ENCODE data around the gene TBC1D2B. TPM values are rescaled to one million over a fixed set of nuclear protein-coding genes. Genes with fewer than 3 reads are reported as not detected.

Gene TBC1D2B
- total RNA-seq, 4 donors from 2014 or later: 4.7 to 9.6 (median 8.1) TPM

DNA sequence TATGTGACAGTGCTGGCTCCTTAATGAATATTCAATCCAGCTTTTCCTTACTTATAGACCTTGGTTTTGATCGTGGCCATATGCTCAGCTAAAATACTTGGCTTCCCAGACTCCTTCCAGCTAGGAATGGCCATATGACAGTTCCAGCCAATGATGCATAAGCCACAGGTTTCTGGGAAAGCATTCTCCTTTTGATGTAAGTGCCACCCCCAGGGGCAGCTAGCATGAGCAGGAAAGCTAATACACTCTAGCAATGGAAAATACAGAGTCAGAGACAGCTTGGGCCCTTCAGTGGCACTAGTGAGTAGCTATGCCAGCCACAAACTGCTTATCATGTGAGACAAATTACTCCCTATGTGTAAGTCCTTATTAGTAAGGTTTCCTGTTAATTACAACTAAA is 26.7 kb downstream of the TBC1D2B start:
- no peak for DNase-seq
- ATAC-seq: no peak
- intact Hi-C loops (cut with DNase I; ENCODE audit: low total_unique reads): no loop called here
- TF ChIP-seq, protein P1, sequence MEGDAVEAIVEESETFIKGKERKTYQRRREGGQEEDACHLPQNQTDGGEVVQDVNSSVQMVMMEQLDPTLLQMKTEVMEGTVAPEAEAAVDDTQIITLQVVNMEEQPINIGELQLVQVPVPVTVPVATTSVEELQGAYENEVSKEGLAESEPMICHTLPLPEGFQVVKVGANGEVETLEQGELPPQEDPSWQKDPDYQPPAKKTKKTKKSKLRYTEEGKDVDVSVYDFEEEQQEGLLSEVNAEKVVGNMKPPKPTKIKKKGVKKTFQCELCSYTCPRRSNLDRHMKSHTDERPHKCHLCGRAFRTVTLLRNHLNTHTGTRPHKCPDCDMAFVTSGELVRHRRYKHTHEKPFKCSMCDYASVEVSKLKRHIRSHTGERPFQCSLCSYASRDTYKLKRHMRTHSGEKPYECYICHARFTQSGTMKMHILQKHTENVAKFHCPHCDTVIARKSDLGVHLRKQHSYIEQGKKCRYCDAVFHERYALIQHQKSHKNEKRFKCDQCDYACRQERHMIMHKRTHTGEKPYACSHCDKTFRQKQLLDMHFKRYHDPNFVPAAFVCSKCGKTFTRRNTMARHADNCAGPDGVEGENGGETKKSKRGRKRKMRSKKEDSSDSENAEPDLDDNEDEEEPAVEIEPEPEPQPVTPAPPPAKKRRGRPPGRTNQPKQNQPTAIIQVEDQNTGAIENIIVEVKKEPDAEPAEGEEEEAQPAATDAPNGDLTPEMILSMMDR (IDR thresholded peaks at IDR 0.05 in 4 of 5, conservative IDR thresholded peaks at IDR 0.05 in 1 of 5): no peak
- no peak for TF ChIP-seq POLR2A (IDR thresholded peaks at IDR 0.05)
- peaks cover 32 to 62% of the 10 kb centered on the region in 2 donors for H3K4me1 ChIP-seq
- no peak overlapping the region for H3K27ac ChIP-seq
- H3K9me3 ChIP-seq: no peaks in the 10 kb centered on the region
- no peak overlapping the region for H3K4me3 ChIP-seq
- no peaks in the 10 kb centered on the region for H3K27me3 ChIP-seq
- in situ Hi-C loops (cut with MboI; ENCODE audit: low sequenced_read_pairs in 4 of 4): no loop called here
- H3K36me3 ChIP-seq: no peaks in the 10 kb centered on the region

DNA sequence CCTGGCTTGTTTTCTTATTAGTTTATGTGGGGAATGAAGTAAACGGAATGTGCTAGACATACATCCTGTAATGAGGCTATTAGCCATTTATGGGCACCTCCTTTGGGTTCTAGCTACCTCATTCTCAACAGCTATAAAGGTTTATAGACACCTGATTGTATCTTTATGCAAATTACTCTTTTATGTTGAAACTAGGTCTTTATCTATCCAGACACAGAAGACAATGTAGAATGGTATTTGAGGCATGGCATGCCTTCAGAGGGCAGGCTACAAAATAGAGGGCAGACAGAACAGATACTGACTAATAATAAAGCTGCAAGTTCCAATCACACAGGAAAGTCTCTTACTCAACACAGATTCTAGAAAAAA is 27.1 kb downstream of the TBC1D2B start:
- no peak for DNase-seq
- no peak for ATAC-seq
- Histone ChIP-seq H3K36me3 (no peaks in the 10 kb centered on the region), H3K4me1 (peaks cover 29 to 57% of the 10 kb centered on the region in 2 donors), H3K27ac (peak overlapping the region in 1 of 4 donors; percentile 1), H3K27me3 (no peaks in the 10 kb centered on the region), H3K9me3 (no peaks in the 10 kb centered on the region), H3K4me3 (no peak overlapping the region)
- in situ Hi-C loops (cut with MboI; ENCODE audit: low sequenced_read_pairs in 4 of 4): no loop called here
- TF ChIP-seq POLR2A (IDR thresholded peaks at IDR 0.05): no peak
- TF ChIP-seq, protein P1 (IDR thresholded peaks at IDR 0.05 in 4 of 5, conservative IDR thresholded peaks at IDR 0.05 in 1 of 5): no peak
- intact Hi-C loops (cut with DNase I; ENCODE audit: low total_unique reads): no loop called here

DNA sequence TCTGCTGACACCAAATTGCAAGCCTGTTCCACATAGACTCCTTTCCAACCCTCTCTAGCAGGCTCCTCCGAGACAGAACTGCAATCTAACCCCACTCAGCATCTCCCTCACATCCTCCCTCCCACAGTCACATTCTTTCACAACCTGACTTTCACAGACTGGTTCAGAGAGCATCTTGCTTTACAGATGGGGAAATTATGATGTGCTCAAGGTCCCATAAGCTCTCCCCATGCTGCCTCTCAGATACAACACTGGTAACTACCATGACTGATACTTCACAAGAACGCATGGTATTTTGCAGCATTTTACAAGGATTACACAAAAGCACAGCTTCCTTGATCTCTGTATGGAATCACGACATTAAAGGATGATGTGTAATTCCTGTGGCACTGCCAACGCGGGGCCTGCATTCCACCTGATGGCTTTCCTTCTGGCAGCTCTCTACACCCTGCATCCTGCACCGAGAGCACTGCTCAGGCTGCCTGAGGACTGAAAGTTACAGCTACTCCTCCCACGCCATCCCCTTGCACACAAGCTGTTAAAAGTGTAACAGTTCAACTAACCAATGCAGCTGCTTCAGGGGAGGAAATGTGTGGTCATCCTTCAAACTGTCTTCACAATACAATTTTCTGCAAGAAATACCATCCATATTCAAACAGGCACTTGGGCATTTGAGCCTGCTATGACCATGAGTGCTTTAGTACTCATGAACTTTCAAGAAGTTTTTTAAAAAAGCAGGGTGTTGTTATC is 27.6 kb downstream of the TBC1D2B start:
- peak overlapping the region in 1 of 4 donors; percentile 1 for H3K27ac ChIP-seq
- H3K4me3 ChIP-seq: no peak overlapping the region
- in situ Hi-C loops (cut with MboI; ENCODE audit: low sequenced_read_pairs in 4 of 4): no loop called here
- TF ChIP-seq, protein P1 (IDR thresholded peaks at IDR 0.05 in 4 of 5, conservative IDR thresholded peaks at IDR 0.05 in 1 of 5): no peak
- no peak for TF ChIP-seq POLR2A (IDR thresholded peaks at IDR 0.05)
- H3K4me1 ChIP-seq: peaks cover 26 to 52% of the 10 kb centered on the region in 2 donors
- H3K36me3 ChIP-seq: no peaks in the 10 kb centered on the region
- intact Hi-C loops (cut with DNase I; ENCODE audit: low total_unique reads): no loop called here
- H3K9me3 ChIP-seq: no peaks in the 10 kb centered on the region
- H3K27me3 ChIP-seq: no peaks in the 10 kb centered on the region
- ATAC-seq (no peak), DNase-seq (no peak)

- H3K4me3 ChIP-seq: no peak overlapping the region
Observed at GRCh38 chr15:78048628-78048920, 28.9 kb downstream of the TBC1D2B start.

More at GRCh38 chr15:78048628-78048920, 28.9 kb downstream of the TBC1D2B start:
- ATAC-seq (no peak), DNase-seq (no peak)
- no peaks in the 10 kb centered on the region for H3K27me3 ChIP-seq
- H3K27ac ChIP-seq: peak overlapping the region; percentile 39 to 58 (median 53)
- H3K36me3 ChIP-seq: peaks cover 0 to 8% of the 10 kb centered on the region in 2 donors
- H3K4me1 ChIP-seq: peaks cover 26 to 46% of the 10 kb centered on the region in 2 donors
- TF ChIP-seq POLR2A (IDR thresholded peaks at IDR 0.05): no peak
- TF ChIP-seq, protein P1 (IDR thresholded peaks at IDR 0.05 in 4 of 5, conservative IDR thresholded peaks at IDR 0.05 in 1 of 5): no peak
- intact Hi-C loops (cut with DNase I; ENCODE audit: low total_unique reads): no loop called here
- H3K9me3 ChIP-seq: no peaks in the 10 kb centered on the region
- in situ Hi-C loops (cut with MboI; ENCODE audit: low sequenced_read_pairs in 4 of 4): no loop called here

All from gastrocnemius medialis (tissue), 4 donors.